GM21786 (cell line): ENCODE results near the gene CDC42SE2.
A peak's percentile ranks its signal among the peaks of the same experiment; 100 is the strongest.
"Not testable (repeated sequence)": the region's sequence is repeated elsewhere in the genome, so short reads cannot be mapped to it uniquely, and the experiment has no call there.

Experiments used
- ATAC-seq: cut with Tn5 transposase; IDR thresholded peaks from one replicate; pipeline ENCODE4 v1.9.1; 2021; ENCODE audit not compliant: unreplicated experiment

The CDC42SE2 gene

DNA sequence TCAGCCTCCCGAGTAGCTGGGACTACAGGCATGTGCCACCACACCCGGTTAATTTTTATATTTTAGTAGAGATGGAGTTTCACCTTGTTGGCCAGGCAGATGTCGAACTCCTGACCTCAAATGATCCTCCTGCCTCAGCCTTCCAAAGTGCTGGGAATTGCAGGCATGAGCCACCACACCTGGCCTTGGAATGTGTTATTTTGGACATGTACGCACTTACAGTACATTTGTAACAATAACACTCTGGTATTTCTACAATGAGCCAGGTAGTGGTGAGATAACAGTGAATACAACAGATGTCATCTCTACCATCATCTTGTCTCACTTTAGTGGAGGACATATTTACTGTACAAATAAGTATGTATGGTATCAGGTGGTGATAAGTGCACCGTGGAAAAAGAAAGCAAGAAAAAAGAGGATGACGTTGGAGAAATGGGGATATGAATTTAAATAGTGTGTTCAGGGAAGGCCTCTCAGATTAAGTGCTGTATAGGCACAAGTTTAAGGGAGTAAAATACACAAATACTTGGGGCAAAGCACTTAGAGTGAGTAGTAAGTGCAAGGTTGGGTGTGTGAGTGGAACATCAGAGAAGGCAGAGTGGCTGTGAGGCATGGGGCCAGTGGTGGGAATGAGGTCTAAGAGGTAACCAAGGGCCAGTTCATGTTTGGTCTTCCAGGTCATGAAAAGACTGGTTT is 100.1 kb downstream of the CDC42SE2 start:
- ATAC-seq, result no peak

DNA sequence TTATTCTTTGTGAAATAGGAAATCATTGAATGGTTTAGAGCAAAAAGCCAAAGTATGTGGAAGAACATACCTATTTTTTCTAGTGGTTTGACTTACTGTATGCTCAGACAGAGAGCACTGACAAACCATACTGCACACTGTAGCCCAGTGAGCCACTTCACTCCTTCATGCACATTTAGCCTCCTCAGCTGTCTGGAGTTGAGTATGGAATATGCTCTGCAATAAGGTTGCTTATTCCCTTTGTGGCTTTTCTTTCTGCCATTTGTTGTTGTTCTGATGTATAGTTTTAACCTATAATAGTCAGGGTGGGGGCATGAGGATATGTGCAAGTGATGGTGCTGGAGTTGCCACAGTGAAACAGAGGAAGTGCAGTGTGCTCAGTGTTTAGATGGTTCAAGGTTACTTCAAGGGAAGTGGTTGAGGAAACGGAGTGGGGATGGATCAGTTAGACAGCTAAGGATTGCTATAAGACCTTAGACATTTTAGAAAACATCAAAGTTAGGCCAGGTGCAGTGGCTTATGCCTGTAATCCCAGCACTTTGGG is 100.7 kb downstream of the CDC42SE2 start:
- no peak for ATAC-seq

DNA sequence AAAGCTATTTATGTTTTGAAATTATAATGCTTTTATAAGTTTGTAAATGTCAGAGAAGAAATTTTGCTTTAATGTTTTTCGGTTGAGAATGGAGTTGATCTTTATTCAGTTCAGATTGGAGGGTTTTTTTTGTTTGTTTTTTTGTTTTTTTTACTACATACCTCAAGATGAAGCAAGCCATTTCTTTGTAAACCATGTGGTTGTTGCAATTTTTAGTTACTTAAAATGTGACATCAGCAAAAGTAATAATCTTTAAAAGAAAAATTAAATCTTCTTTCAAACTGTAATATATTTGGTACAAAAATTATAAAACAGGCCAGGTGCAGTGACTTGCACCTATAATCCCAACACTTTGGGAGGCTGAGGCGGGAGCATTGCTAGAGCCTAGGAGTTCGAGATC is 102.6 kb downstream of the CDC42SE2 start:
- ATAC-seq, result no peak

DNA sequence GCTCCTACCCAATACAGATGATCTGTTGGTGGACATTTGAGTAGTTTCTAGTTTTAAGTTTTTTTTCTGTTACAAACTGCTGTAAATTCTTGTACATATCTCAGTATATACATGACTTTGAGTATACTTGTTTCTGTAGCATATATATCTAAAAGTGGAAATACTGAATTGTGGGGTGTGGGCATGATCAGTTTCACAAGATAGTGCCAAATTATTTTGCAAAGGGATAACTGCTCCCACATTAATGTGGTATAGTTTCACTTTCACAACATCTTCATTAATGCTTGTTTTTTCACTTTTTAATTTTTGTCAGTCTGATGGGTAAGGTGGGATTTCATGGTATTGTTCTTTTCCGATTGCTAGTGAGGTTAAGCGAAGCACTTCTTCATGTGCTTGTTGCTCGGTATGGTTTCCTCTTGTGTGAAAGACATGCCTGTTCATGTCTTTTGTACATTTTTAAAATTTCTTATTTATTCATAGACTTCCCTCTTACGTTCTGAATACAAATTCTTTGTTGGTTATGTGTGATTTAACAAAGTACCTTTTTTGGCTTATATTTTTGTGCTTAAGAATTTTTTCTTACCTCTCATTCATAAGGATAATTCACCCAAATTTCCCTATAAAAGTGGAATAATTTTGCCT is 103.5 kb downstream of the CDC42SE2 start:
- ATAC-seq, result no peak

DNA sequence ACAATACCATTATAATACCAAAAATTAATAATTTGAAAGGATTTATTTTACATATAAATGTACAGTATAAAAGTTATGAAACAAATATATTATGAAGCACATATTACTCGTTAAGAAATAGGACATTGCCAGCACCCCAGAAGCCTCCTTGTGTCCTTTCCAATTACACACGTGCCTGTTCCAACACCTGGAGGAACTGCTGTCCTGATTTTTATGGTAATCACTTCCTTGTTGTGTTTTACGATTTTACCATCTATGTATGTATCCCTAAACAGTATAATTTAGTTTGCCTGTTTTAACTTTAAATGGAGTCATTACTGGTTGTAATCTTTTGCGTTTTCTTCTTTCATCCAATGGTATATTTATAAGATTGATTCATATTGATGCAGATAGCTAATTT is 105.0 kb downstream of the CDC42SE2 start:
- ATAC-seq, result no peak

DNA sequence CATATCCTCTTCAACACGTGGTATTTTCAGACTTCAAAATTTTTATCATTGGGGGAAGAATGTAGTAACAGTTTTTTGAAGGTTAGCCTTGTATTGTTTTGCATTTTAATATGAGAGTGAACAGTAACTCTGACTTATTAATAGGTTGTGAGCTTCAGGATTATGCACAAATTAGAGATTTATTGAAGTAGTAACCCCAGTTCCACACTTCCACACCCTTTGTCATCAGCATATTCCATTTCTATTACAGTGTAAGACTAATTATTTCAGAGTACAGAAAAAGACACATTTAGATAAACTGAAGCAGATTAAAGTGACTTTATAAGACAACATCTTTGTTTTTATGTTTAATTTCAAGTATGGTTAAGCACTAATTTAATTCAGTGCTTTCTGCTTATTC is 105.7 kb downstream of the CDC42SE2 start:
- ATAC-seq, result no peak

DNA sequence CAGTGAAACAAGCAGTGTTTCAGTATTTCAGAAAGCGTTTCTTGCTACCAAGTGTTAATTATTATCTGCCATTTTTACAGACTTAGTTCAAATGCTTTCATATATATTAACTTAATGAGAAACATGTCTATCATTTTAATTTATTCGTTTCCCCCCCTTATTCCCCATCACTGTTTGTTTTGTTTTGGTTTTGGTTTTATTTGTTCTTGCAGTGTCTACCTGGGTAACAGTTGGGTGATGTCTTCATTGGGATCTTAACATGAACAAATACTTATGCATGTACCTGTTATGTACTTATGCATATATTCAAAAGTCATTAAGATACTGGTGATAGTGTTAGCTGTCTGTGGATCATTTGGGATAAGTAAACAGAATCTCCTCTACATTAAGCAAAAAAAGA is 108.0 kb downstream of the CDC42SE2 start:
- no peak for ATAC-seq

DNA sequence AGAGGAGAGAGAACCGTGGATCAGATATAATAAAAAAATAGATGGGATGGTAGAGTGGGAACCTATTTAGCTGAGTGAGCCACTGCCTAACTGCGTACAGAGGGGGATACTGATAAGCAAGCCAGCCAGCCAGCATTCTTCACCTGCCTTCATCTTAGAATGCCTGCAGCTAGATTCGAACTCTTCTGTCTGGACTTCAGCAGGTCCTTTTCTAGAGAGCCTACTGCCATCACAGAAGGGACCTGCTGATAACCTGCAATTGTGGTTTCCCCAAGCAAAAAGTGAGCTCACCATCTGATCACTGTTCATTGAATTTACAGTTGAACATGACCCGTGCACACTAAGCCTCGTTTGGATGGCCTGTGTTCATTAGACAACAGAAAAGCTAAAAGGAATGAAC is 109.4 kb downstream of the CDC42SE2 start:
- ATAC-seq, result no peak

DNA sequence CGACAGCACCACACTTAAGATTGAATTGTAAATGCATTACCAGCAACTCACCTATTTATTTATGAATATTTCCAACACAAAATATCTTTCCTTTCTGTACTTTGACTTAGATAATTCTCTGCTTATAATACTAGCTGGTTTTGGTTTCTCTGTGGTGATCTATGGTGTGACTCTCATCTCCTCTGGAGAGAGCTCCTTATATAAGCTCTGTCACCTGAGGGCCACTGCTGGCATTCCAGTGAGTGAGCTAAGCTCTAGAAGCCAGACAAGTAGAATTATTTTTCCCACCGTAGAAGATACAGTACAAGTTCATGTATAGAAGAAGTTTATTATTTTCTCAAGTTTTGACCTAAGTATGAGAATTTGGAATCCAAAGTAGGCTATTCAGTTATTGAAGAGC is 111.5 kb downstream of the CDC42SE2 start:
- peak; percentile 29 for ATAC-seq

DNA sequence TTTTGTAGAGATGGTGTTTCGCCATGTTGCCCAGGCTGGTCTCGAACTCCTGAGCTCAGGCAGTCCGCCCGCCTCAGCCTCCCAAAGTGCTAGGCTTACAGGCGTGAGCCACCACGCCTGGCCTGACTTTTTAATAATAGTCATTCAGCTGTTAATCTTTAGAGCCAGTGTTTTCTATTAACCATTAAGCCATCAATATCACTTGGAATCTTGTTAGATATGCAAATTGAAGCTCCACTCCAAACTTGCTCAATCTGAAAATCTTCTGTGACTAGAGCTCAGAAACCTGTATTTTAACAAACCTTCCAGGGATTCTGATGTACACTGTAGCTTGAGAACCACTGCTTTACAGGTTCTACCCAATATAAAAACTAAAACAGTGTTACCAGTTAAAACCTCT is 113.5 kb downstream of the CDC42SE2 start:
- no peak for ATAC-seq

DNA sequence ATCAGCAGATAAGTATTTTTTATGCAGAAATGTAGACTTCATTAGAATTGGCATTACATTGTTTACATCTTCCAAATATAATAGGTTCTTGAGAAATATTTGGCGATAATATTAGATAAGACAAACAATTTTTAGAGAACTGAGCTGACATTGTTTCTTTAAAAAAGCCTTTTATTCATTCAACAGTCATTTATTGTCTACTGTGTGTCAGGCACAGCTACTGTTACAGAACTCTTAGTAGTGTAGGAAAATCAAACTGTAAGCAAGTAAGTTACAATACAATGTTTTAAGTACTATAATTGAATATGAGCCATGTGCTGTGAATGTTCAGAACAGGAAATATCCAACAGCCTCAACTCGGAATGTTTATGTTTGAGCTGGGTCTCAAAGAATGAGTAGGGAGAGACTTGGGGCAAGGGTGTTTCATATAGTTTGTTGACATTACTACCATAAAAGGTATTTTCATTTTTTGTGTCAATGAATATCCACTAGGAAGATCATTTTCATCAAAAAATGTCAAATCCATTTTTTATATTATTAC is 114.0 kb downstream of the CDC42SE2 start:
- no peak for ATAC-seq

DNA sequence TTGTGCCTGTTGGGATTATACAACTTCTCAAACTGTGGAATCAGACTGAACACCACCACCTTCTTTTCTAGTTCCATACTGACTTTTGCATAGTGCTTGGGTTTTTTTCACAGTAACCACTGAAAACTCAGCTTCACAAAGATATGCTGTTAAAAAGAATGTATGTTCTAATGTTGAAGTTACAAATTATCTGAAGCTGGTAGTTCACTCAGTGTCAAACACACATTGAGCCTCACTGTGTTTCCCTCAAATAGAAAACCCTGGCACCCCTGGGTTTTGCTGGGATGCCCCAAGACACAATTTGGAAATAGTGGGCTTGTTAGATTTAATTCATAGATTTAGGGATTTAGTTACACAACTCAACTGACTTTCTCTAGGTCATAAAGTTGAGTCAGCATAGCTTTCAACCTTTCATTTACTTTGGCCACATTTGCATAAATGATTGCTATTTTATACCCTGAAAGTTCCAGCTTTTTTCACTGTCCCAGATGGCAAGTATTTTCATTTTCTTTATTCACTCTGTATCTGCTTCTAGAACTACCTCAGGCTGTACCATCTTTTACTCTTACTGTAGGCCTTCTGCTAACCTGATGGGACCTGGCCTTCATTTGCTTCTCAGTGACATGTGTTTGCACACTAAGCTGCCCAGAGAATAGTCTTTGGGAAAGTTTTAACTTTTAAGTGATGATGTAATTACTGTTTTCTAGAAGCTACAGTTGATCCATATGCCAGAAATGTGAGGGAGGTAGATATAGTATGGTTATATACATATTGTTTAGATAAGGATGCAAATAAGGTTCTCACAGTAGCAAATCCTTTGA is 115.1 kb downstream of the CDC42SE2 start:
- ATAC-seq, result no peak

DNA sequence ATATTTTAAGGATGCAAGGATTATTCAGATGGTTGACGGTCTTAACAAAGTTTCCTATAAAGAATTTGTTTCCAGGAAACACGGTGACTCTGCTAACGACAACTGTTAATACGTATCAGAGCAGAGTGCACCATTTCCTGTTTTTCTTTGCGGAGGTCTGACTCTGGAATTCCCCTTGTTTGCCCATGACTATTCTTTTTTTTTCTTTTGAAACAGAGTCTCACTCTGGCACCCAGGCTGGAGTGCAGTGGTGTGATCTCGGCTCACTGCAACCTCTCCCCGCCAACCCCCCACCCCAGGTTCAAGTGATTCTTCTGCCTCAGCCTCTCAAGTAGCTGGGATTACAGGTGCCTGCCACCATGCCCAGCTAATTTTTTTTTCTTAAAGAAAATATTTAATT is 115.9 kb downstream of the CDC42SE2 start:
- ATAC-seq, result peak; percentile 33

DNA sequence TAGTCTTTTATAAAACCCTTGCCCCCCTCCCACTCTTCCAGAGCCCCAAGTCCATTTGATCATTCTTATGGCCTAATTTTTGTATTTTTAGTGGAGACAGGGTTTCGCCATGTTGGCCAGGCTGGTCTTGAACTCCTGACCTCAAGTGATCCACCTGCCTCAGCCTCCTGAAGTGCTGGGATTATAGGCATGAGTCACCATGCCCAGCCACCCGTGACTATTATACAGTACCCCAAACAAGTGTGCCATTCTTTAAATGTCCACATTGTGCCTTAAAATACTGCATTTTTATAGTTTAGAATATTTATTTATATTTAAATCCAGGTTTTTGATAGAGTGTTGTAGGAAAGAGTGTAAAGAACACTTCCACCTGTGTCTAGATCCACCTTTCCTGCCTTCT is 116.4 kb downstream of the CDC42SE2 start:
- ATAC-seq, result not testable (repeated sequence)

DNA sequence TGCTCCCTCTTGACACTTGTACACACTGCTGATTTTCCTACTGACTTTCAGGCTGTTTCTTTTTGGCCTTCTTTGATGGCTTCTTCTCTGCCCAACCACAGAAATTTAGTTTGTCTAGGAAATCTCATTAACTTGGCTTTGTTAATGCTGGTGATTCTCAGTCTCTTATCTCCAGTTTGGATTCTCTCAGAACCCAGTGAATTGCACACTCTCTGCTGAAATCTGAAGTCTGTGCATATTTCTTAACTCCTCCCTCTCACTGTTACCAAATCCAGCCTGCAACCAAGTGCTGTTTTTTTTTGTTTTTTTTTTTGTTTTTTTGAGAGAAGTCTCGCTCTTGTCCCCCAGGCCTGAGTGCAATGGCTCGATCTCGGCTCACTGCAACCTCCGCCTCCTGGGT is 117.2 kb downstream of the CDC42SE2 start:
- ATAC-seq, result no peak

DNA sequence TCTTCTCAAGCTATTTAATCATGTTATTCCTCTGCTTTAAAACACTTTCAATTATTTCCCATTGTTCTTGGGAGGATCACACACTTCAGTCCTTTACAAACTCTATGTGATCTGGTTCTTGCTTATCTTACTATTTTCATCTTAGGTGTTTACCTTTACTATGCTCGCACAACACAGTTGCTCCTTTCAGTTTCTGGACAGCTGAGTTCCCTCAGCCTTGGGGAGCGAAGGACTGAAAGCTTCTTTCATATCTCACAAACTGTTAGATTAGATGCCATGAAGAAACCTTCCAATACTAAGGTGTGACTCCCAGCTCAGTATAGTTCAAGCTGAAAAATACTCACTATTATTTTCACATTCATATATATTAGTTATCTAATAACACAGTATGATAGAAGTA is 117.9 kb downstream of the CDC42SE2 start:
- ATAC-seq, result peak; percentile 58

DNA sequence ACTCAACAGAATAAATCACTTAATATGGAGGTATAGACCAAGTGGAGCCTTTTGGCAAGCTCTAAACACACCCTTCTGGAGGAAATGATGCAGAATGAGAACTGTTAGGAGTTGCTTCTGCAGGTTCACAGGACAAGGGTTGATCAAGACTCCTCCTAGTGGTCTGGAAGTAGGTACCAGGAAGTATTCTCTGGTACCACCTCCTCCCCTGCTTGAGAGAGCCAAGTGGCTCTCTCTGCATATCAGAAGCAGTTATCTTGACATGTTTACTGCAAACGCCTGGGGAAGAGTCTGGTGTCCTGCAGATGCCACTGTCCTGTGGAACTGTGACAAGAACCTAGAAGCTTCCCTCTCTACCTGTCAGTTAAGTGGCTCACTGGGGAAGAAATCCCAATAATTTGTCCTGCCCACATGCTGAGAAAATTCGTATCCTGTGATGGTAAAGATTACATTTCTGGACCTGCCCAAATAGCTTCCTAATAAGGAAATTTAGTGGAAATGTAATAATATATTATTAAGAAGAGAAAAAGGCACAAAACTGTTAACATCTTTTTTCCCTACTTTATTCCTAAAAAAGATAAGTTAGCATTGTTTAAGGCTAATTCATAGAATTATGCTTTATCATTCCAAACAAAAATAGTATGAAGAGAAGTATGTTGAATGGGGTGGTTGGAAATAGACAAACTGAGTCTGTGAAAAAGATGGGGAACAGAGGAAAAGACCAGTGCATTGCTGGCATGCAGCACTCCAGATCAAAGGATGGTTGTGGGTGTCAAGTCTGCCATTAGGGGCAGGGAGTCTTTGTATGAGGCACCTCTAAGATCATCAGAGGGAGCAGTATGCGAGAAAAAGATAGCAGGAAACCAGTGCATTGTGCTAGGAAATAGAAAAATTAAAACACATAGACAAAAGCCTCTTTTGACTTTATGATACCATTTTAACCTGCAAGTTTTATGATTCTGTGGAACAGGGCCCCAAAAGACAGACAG is 118.8 kb downstream of the CDC42SE2 start:
- peak; percentile 53 for ATAC-seq

DNA sequence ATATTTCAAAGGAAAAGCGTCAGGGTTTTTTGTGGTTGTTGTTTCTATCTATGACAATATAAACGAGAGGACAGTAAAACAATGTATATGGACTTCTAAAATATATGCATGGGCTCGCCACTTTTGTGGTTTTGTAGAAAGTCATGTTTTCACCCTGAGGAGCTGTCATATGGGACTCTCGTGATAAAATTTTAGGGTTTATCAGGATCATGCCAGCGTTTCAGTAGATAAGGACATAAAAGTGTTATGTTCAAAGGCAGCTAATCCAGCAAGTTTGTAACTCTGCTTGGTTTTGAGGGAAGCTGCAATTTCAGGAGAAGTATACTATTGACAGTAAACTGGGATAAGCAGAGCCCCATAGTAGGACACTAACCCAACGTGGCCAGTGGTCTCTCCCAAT is 120.3 kb downstream of the CDC42SE2 start:
- no peak for ATAC-seq

DNA sequence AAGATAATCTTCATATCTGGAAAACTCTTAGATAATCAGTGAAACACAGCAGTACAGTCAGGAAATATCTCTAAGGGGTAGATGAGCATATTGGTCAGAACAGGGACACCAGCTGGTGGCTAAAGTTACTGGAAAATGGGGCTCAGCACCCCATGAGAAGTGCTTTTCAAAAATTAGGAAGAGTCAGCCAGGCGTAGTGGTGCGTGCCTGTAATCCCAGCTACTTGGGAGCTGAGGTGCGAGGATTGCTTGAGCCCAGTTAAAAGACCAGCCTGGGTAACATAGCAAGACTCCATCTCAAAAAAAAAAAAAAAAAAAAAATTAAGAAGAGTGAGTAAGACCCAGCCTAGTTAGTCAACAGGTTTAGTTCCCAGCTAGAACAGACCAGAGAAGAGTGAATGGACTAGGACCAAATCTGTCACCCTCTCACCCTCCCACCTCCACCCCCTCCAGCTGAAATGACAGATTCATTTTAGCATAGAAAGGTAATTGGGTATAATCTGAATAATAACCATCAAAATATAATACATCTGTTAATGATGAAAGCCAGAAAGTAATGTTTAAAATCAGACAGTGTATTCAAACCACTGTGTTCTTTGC is 120.9 kb downstream of the CDC42SE2 start:
- ATAC-seq, result no peak

DNA sequence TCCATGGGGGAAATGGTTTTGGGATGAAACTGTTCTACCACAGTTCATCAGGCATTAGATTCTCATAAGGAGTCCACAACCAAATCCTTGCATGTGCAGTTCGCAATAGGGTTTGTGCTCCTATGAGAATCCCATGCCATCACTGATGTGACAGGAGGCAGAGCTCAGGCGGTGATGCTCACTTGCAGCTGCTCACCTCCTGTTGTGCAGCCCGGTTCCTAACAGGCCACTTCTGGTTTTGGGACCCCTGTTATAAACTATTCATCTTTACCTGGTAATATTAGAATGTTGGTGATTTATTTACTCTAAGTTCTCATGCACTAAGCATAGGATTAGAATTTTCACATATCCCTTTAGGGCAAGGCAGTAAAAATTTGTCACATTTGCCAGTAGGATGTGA is 122.3 kb downstream of the CDC42SE2 start:
- no peak for ATAC-seq
